SKM-1 (cell line): ENCODE measurements around the gene NT5C1A.

Source experiments
- DNase-seq: peaks from one replicate; lab custom pipeline; 2025; ENCODE audit not compliant: unreplicated experiment; lab: John Stamatoyannopoulos, UW

Gene NT5C1A

GRCh38 chr1:39613250-39613649, 58.7 kb downstream of the NT5C1A start:
- DNase-seq: no peak

GRCh38 chr1:39609618-39610331, 62.1 kb downstream of the NT5C1A start:
- DNase-seq: peak; percentile 78
